NCI-H2196 (cell line): Measurements from ENCODE around the gene ETV5.
"Not testable (repeated sequence)": the region's sequence is repeated elsewhere in the genome, so short reads cannot be mapped to it uniquely, and the experiment has no call there.

ENCODE experiments used
- DNase-seq: peaks from one replicate; lab custom pipeline; 2025; ENCODE audit not compliant: unreplicated experiment; lab: John Stamatoyannopoulos, UW

The ETV5 gene

GRCh38 chr3:186025993-186026392 lies 82.9 kb downstream of the ETV5 start:
- DNase-seq = not testable (repeated sequence)

- DNase-seq = no peak
Measured at GRCh38 chr3:186025161-186025560, 83.7 kb downstream of the ETV5 start.

GRCh38 chr3:186024210-186024609 lies 84.7 kb downstream of the ETV5 start:
- DNase-seq = no peak

- no peak for DNase-seq
Measured at GRCh38 chr3:186022931-186023330, 86.0 kb downstream of the ETV5 start.

- no peak for DNase-seq
Measured at GRCh38 chr3:186021673-186022362, 87.1 kb downstream of the ETV5 start.

- not testable (repeated sequence) for DNase-seq
Measured at GRCh38 chr3:186021250-186021649, 87.6 kb downstream of the ETV5 start.

- DNase-seq = not testable (repeated sequence)
Measured at GRCh38 chr3:186019288-186019687, 89.6 kb downstream of the ETV5 start.

GRCh38 chr3:186014866-186015265 lies 94.0 kb downstream of the ETV5 start:
- DNase-seq = no peak

- DNase-seq = no peak
Measured at GRCh38 chr3:186013312-186013711, 95.6 kb downstream of the ETV5 start.

- DNase-seq = no peak
Measured at GRCh38 chr3:186012137-186012536, 96.8 kb downstream of the ETV5 start.

- no peak for DNase-seq
Measured at GRCh38 chr3:186004671-186005070, 104.2 kb downstream of the ETV5 start.

- DNase-seq = no peak
Measured at GRCh38 chr3:186004209-186004608, 104.7 kb downstream of the ETV5 start.

- DNase-seq = no peak
Measured at GRCh38 chr3:186003610-186004009, 105.3 kb downstream of the ETV5 start.

GRCh38 chr3:186002884-186003472 lies 105.9 kb downstream of the ETV5 start:
- DNase-seq = no peak

- no peak for DNase-seq
Measured at GRCh38 chr3:186001842-186002241, 107.0 kb downstream of the ETV5 start.

- DNase-seq = no peak
Measured at GRCh38 chr3:185999221-185999620, 109.7 kb downstream of the ETV5 start.

GRCh38 chr3:185998136-185998535 lies 110.8 kb downstream of the ETV5 start:
- no peak for DNase-seq

- DNase-seq = no peak
Measured at GRCh38 chr3:185997130-185997529, 111.8 kb downstream of the ETV5 start.
